Mesothelial cell of epicardium (in vitro differentiated cells): ENCODE results near the gene CRLF3. TPM values are rescaled to one million over a fixed set of nuclear protein-coding genes. Genes with fewer than 3 reads are reported as not detected.
"Not testable (repeated sequence)": the region's sequence is repeated elsewhere in the genome, so short reads cannot be mapped to it uniquely, and the experiment has no call there.

Source experiments
- DNase-seq, 2 experiments: peaks; one replicate each; pipeline ENCODE4 v3.0.0; 2021; ENCODE audit warnings: low spot score in 2 of 2; ENCODE audit not compliant: unreplicated experiment in 2 of 2
- H3K27ac Mint-ChIP-seq: 2 replicates; pipeline ENCODE4 v1.8.0; 2021; ENCODE audit warnings: mixed read lengths
- H3K27me3 Mint-ChIP-seq: 2 replicates; pipeline ENCODE4 v1.8.0; 2021; ENCODE audit warnings: low read depth, mixed read lengths
- H3K36me3 Mint-ChIP-seq: 2 replicates; pipeline ENCODE4 v1.8.0; 2021; ENCODE audit warnings: mixed read lengths
- H3K4me1 Mint-ChIP-seq: 2 replicates; pipeline ENCODE4 v1.8.0; 2021; ENCODE audit warnings: mixed read lengths
- H3K4me3 Mint-ChIP-seq: 2 replicates; pipeline ENCODE4 v1.8.0; 2021; ENCODE audit warnings: mild to moderate bottlenecking, moderate library complexity, mixed read lengths
- H3K9me3 Mint-ChIP-seq: 2 replicates; pipeline ENCODE4 v1.8.0; 2021; ENCODE audit warnings: mixed read lengths
- total RNA-seq: library from RNA; stranded (reverse); gene quantifications from 3 replicates; pipeline ENCODE4 v1.2.1, GENCODE V29; 2021
- TF ChIP-seq, protein P1 (sequence below): fragments of 200-600 bp; sonication (generic); IDR thresholded peaks from one replicate; pipeline ENCODE4 v1.5.0; 2021; ENCODE audit warnings: antibody characterized with exemption; ENCODE audit not compliant: unreplicated experiment

Gene CRLF3
- total RNA-seq, 1 donor from 2014 or later = 7.6 TPM

DNA sequence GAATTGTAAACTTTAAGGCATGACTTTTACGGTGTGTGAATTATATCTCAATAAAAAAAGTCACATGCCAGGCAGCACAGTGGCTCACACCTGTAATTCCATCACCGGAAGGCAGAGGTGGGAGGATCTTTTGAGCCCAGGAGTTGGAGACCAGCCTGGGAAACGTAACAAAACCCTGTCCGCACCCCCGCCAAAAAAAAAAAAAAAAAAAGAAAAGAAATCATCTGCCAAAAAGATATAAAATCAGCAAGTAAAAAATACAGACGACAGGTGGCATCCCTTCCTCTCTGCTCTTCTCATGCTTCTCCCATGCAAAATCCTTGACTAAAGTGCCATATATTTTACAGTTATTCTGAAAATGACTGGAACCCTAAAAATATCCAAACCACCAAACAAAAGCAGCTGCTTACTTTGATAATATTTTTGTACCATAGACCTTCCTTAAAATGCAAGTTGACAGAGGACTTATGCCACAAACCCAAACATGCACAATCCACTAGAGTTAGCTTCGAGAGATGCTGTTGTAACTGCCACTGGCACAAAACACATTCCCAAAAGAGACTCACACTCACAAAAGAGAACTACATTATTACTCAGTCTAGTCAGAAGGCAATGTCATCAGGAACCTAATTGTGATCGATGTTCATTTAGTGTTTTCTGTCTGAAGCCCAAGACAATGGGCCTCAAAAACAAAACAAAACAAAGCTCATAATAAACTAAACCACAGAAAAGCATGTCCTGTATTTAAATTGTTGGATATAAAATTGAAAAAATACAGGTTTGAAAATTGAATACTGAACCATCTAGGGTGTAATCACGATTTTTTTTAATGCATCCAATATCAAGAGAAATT lies 2.4 kb downstream of the CRLF3 start:
- Mint-ChIP-seq H3K36me3 (no peaks in the 10 kb centered on the region), H3K4me1 (peaks cover 9% of the 10 kb centered on the region), H3K4me3 (no peak overlapping the region), H3K27ac (no peak overlapping the region), H3K9me3 (no peaks in the 10 kb centered on the region), H3K27me3 (no peaks in the 10 kb centered on the region)
- TF ChIP-seq, protein P1, sequence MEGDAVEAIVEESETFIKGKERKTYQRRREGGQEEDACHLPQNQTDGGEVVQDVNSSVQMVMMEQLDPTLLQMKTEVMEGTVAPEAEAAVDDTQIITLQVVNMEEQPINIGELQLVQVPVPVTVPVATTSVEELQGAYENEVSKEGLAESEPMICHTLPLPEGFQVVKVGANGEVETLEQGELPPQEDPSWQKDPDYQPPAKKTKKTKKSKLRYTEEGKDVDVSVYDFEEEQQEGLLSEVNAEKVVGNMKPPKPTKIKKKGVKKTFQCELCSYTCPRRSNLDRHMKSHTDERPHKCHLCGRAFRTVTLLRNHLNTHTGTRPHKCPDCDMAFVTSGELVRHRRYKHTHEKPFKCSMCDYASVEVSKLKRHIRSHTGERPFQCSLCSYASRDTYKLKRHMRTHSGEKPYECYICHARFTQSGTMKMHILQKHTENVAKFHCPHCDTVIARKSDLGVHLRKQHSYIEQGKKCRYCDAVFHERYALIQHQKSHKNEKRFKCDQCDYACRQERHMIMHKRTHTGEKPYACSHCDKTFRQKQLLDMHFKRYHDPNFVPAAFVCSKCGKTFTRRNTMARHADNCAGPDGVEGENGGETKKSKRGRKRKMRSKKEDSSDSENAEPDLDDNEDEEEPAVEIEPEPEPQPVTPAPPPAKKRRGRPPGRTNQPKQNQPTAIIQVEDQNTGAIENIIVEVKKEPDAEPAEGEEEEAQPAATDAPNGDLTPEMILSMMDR = no peak
- no peak for DNase-seq

DNA sequence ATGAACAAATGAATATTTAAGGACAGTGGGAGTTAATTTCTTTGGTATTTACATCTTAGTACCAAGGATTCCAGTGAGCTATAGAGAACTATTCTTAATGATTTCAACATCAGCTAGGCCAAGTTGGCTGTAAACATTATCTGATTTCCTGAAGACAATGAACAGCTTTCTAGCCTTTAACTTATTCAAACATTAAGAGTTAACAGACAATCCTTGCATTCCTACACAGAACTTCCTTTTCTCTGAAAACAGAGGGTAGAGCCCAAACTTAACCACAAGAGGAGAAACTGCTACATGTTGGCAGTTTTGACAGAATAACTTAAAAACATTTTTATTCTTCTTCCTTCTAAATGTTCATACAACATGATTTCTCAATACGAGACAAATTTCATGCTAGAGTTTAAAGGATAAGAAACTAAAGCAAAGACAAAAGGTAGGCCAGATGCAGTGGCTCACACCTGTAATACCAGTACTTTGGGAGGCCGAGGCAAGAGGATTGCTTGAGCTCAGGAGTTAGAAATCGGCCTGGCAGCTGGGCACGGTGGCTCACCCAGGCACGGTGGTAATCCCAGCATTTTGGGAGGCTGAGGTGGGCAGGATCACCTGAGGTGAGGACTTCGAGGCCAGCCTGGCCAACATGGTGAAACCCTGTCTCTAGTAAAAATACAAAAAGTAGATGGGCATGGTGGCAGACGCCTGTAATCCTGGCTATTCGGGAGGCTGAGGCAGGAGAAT lies 4.4 kb downstream of the CRLF3 start:
- H3K4me1 Mint-ChIP-seq = peaks cover 9% of the 10 kb centered on the region
- no peaks in the 10 kb centered on the region for H3K9me3 Mint-ChIP-seq
- H3K27ac Mint-ChIP-seq = no peak overlapping the region
- no peaks in the 10 kb centered on the region for H3K36me3 Mint-ChIP-seq
- H3K4me3 Mint-ChIP-seq = no peak overlapping the region
- TF ChIP-seq, protein P1 = no peak
- H3K27me3 Mint-ChIP-seq = no peaks in the 10 kb centered on the region
- DNase-seq = no peak

DNA sequence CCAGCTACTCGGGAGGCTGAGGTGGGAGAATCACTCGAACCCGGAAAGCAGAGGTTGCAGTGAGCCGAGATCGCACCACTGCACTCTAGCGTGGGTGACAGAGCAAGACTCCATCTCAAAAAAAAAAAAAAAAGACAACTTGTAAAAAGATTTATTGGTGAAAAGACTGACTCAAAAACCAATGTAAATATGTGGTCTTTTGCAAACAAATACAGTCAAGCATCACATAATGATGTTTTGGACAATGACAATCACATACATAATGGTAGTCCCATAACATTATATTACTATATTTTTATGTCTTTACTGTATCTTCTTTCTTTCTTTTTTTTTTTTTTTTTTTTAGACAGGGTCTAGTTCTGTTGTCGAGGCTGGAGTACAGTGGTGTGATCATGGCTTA lies 8.3 kb downstream of the CRLF3 start:
- Mint-ChIP-seq H3K27ac (no peak overlapping the region), H3K9me3 (no peaks in the 10 kb centered on the region), H3K27me3 (no peaks in the 10 kb centered on the region), H3K4me1 (no peaks in the 10 kb centered on the region), H3K36me3 (no peaks in the 10 kb centered on the region), H3K4me3 (no peak overlapping the region)
- DNase-seq = no peak
- TF ChIP-seq, protein P1 = no peak

DNA sequence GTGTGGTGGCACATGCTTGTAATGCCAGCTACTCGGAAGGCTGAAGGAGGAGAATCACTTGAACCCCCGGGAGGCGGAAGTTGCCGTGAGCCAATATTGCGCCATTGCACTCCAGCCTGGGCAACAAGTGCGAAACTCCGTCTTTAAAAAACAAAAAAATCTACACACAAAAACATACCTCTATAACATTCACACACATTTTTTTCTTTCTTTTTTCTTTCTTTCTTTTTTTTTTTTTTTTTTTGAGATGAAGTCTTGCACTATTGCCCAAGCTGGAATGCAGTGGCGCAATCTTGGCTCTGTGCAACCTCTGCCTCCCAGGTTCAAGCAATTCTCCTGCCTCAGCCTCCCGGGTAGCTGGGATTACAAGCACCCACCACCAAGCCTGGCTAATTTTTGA lies 9.6 kb downstream of the CRLF3 start:
- not testable (repeated sequence) for H3K36me3 Mint-ChIP-seq, H3K27ac Mint-ChIP-seq, H3K4me3 Mint-ChIP-seq, DNase-seq, H3K4me1 Mint-ChIP-seq, H3K27me3 Mint-ChIP-seq, H3K9me3 Mint-ChIP-seq

DNA sequence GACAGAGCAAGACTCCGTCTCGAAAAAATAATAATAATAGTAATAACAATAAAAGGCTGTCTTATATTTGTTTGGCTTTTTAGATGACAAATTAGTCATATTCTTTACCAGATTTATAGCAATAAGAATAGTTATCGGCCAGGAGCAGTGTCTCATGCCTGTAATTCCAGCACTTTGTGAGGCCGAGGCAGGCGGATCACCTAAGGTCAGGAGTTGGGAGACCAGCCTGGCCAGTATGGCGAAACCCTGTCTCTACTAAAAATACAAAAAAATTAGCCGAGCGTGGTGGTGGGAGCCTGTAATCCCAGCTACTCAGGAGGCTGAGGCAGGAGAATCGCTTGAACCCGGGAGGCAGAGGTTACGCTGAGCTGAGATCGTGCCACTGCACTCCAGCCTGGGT lies 10.3 kb downstream of the CRLF3 start:
- DNase-seq, H3K36me3 Mint-ChIP-seq, H3K27me3 Mint-ChIP-seq, H3K4me3 Mint-ChIP-seq, H3K9me3 Mint-ChIP-seq, H3K4me1 Mint-ChIP-seq, H3K27ac Mint-ChIP-seq: not testable (repeated sequence)

DNA sequence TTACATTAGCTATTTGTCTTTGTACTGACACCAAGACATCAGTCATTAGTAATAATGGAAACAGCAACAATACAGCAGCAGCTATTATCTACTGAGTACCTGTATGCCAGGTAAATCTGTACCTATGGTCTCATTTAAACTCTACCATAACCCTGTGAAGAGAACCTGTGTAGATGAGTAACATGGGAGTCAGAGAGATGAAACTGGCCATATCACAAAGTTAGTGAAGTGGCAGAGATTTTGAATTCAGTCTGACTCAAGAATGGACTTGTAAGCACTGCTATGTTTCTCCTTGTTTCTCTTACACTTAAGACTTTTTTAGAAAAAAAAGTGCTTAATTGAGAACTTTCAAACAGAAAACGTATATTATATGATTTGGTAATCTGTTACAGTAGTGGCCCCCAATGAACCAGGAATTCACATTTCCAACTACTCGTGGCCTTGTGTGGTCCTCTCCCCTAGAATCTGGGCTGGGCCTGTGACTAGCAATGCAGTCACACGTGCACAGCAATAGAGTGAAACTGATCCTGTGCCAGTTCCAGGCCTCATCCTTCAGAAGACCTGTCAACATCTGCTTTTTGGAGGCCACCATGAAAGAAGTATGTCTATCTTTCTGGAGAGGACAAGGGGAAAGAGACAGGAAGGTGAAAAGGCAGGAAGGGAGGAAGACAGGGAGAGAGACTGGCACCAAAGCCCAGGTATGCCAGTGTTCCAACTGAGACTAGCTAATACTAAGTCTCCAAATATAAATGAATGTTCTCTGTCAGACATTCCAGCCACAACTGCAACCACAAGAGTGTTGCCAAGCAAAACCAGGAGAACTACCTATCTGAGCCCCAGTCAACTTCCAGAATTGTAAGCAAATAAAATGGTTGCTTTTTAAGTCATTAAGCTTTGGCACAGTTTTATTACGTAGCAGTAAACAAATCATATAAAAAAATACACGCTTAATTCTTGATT lies 12.0 kb downstream of the CRLF3 start:
- Mint-ChIP-seq H3K9me3 (no peaks in the 10 kb centered on the region), H3K4me1 (no peaks in the 10 kb centered on the region), H3K27ac (peak overlapping the region; percentile 60), H3K27me3 (no peaks in the 10 kb centered on the region), H3K4me3 (no peak overlapping the region), H3K36me3 (peaks cover 1% of the 10 kb centered on the region)
- TF ChIP-seq, protein P1 = no peak
- no peak for DNase-seq
